GM18858 (cell line): ENCODE measurements around the gene PKP2.
A peak's percentile ranks its signal among the peaks of the same experiment; 100 is the strongest.

ENCODE experiments used
- ATAC-seq: cut with Tn5 transposase; IDR thresholded peaks from one replicate; pipeline ENCODE4 v1.9.1; 2021; ENCODE audit not compliant: unreplicated experiment

PKP2 gene

GRCh38 chr12:32756476-32757066 lies 140.0 kb downstream of the PKP2 start:
- ATAC-seq: no peak

DNA sequence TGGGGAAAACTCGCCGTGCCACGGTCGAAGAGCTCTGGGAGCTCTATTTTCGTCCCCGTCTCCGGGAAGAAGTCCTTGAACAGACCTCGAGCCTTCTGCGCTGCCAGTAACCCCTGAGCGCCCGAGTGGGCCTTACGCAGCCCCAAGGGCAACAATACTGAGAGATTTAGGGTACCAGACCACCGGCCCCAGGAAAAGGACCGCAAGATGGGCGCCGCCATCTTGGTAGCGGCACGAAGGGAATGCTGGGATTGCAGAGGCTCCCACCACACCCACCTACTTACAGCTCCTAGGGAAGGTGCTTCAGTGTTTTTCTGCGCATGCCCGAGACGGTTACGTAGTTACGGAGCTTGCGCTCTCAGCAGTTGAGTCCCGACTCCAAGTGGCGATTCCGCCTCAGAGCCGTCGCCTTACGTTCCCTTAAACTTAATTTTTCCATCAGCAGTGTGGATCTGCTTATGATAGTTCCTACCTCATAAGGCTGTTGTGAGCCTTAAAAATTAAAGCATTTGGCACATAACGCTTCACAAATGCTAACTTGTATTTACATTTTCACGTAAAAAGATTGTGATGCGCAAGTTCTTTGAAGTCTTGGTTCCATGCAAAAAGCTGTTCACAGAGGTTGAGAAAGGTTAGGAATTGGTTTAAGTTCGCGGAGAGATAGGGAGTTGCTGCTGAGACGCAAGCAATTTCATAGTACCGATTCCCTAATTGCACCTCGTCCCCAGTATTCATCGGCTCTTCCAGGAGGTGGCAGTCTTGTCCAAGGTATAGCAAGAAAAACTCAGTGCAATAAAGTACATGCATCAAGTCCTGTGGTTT lies 140.7 kb downstream of the PKP2 start, which contains the start of gene YARS2:
TSS of gene YARS2 (minus strand) at position 244 of the 822 bp plus-strand sequence. CDS start at position 221, 23 bp downstream.
- ATAC-seq: peak; percentile 84

DNA sequence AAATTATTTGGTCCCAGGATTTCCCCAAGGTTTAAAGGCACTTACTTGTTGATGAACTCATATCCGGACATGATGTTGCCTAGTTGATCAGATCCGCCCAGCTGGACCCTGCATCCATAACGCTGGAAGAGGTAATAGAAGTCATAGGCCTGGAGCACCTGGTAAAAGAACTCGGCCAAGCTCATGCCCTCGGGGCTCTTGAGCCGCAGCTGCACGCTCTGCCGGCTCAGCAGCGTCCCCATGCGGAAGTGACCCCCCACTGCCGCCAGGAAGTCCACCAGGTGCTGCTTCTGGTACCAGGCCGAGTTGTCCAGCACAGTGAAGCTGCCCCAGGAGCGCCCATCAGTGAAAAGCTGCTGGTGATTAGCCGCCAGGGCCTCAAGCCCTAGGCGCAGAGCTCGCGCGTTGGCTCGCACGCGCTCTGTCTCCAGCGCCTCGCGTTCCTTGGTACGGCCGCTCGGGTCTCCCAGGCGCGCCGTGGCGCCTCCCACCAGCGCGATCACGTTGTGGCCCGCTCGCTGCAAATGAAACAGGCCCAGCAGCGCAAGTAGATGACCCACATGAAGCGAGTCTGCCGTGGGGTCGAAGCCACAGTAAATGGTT lies 141.4 kb downstream of the PKP2 start:
- ATAC-seq: peak; percentile 56

DNA sequence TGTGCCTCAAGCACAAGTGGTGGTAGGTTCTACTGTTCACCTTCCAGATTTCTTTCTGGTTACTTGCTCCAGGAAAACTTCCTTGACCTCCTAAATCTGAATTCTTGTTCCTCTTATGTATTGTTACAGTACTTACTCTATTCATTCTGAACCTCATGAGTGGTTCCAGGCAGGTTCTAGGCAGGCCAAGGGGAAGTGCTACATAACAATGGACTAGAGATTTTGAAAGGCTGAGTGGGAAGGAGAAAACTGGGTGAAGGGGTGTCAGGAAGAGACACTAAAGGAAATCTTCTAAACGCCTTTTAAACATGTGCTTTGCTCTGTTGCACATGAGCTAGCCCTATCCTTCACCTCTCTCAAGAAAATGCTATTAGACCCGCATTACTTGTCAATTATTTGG lies 142.5 kb downstream of the PKP2 start:
- ATAC-seq: no peak

DNA sequence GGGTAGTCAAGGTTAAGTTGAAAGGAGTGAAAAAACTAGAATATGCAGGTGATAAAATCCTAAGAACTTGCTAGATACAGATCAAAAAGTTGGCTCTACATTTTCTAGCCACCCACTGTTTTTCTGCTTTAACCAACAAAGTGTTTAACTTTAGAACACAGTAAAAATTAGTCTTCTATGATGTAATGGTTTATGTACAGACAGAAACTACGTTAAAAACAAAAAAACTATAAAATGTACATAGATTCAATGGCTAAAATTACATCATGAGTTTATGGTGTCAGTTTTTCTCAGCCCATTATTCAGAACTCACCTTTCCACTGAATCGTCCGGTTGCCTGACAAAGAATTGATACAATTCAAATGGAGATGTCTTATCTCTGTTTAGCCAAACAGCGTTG lies 143.0 kb downstream of the PKP2 start:
- no peak for ATAC-seq

DNA sequence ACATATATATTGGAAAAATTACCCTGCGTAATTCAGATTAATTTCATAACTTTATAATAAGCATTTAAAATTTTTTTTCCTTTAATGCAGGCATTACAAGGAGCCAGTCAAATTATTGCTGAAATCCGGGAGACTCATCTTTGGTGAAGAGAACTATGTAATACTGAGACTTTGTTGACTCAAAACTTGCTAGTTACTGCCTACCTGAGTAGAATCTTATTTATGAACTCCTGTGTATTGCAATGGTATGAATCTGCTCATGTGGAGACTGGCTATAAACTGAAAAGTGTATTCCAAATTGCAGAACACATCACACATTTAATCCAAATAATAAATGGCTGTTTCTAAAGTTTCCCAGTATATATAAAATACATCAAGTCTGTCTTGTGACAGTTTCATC lies 153.3 kb downstream of the PKP2 start:
- ATAC-seq: no peak

DNA sequence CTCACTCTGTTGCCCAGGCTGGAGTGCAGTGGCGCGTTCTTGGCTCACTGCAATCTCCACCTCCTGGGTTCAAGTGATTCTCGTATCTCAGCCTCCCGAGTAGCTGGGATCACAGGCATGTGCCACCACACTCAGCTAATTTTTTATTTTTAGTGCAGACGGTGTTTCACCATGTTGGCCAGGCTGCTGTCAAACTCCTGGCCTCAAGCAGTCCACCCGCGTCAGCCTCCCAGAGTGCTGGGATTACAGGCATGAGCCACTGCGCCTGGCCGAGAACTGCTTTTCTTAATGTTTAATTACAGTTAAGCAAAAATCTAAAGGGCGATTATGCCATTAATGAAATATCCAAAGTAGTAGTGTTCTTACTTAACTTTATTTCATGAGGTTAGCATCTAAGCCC lies 154.4 kb downstream of the PKP2 start:
- no peak for ATAC-seq
